Upper lobe of right lung (tissue), 1 donor: ENCODE data around the gene MGRN1. TPM values are rescaled to one million over a fixed set of nuclear protein-coding genes. Genes with fewer than 3 reads are reported as not detected.

Source experiments
- ATAC-seq: fragments of 200-7000 bp; cut with Tn5 transposase; one replicate; pipeline ENCODE4 v1.9.1; 2020; ENCODE audit warnings: mild to moderate bottlenecking, moderate library complexity
- DNase-seq: peaks from one replicate; pipeline ENCODE4 v3.0.0-alpha.2; 2020
- H3K27ac ChIP-seq: fragments of 200-600 bp; one replicate; pipeline ENCODE4 v1.8.0; 2022
- H3K27me3 ChIP-seq: fragments of 200-600 bp; one replicate; pipeline ENCODE4 v1.8.0; 2022; ENCODE audit warnings: mild to moderate bottlenecking
- H3K36me3 ChIP-seq: fragments of 200-600 bp; one replicate; pipeline ENCODE4 v1.8.0; 2022
- H3K4me1 ChIP-seq: fragments of 200-600 bp; one replicate; pipeline ENCODE4 v1.8.0; 2022
- H3K4me3 ChIP-seq: fragments of 200-600 bp; one replicate; pipeline ENCODE4 v1.8.0; 2022; ENCODE audit warnings: mild to moderate bottlenecking
- H3K9me3 ChIP-seq: fragments of 200-600 bp; one replicate; pipeline ENCODE4 v1.8.0; 2022
- CTCF ChIP-seq: fragments of 200-600 bp; IDR thresholded peaks from one replicate; pipeline ENCODE4 v1.8.0; 2022; ENCODE audit warnings: antibody characterized with exemption
- intact Hi-C: fragments of 100-400 bp; cut with DNase I; formaldehyde crosslinking; loops from one replicate; pipeline ENCODE4 v1.11.0; 2022
- total RNA-seq: library from RNA; stranded (reverse); fragmentation: NEBNext Ultra II Directional; extraction: Animal tissue kit (Norgen Biotek cat#: 25700); gene quantifications from one replicate; pipeline ENCODE4 v1.2.1, GENCODE V29; 2021
- donor health status: DM: no; HTN: yes; CAD: no; lungs with severe emphysema.

The MGRN1 gene
- total RNA-seq, 1 donor from 2014 or later = 81.3 TPM

DNA sequence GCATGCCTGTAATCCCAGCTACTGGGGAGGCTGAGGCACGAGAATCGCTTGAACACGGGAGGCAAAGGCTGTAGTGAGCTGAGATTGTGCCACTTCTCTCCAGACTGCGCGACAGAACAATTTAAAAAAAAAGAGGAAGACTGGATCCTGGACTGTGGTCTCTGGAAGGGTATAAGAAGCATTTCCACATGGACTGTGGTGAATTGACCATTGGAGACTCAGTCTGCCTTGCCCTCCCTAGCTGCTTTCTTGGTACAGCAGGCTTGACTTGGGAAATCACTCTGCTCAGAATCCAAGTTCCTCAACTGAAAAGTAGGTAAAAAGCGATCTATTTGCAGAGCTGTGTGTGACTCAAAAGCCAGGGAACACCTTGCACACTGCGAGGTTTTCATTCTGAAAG, 1.0 kb upstream of the MGRN1 start:
- no peak overlapping the region for H3K4me3 ChIP-seq
- peaks cover 23% of the 10 kb centered on the region for H3K4me1 ChIP-seq
- H3K9me3 ChIP-seq = no peaks in the 10 kb centered on the region
- no peaks in the 10 kb centered on the region for H3K36me3 ChIP-seq
- peak overlapping the region; percentile 96 for H3K27ac ChIP-seq
- TF ChIP-seq CTCF = no peak
- no peak for DNase-seq
- no peaks in the 10 kb centered on the region for H3K27me3 ChIP-seq
- intact Hi-C loops = no loop called here
- ATAC-seq = peak; percentile 38

DNA sequence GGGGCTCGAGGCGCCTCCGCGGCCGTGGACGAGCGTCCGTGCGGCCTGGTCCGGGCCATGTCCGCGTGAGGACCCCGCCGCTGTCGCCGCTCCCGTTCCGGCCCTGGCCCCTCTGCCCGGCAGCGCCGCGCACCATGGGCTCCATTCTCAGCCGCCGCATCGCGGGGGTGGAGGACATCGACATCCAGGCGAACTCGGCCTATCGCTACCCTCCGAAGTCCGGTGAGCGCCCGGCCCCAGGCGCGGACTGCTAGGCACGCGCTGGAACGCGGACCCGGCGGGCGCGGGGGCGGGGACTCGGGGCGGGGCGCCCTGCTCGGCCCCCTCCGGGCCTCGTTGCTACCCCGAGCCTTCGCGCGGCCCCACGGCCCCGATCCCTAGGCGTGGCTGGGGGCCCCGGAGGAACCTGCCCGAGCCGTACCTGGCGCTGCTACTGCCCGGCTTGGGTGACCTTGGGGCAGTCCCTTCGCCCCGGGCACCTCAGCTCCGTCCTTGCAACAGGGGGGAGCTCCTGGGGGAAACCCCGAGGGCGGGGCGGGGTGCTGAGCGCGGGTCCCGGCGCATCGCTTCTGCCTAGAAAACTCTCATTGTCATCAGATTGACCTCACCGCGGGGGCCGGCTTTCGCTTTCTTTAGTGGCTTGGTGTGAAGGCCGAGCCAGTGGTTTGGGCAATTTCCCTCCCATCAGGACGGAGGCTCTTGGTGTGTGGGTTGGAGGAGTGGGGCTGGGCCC, 367 bp downstream of the MGRN1 start:
- Histone ChIP-seq H3K4me1 (peaks cover 19% of the 10 kb centered on the region), H3K9me3 (no peaks in the 10 kb centered on the region), H3K4me3 (peak overlapping the region; percentile 97), H3K36me3 (no peaks in the 10 kb centered on the region), H3K27me3 (no peaks in the 10 kb centered on the region), H3K27ac (peak overlapping the region; percentile 96)
- DNase-seq (peak; percentile 89), ATAC-seq (peak; percentile 46)
- no peak for TF ChIP-seq CTCF
- intact Hi-C loops = no loop called here

DNA sequence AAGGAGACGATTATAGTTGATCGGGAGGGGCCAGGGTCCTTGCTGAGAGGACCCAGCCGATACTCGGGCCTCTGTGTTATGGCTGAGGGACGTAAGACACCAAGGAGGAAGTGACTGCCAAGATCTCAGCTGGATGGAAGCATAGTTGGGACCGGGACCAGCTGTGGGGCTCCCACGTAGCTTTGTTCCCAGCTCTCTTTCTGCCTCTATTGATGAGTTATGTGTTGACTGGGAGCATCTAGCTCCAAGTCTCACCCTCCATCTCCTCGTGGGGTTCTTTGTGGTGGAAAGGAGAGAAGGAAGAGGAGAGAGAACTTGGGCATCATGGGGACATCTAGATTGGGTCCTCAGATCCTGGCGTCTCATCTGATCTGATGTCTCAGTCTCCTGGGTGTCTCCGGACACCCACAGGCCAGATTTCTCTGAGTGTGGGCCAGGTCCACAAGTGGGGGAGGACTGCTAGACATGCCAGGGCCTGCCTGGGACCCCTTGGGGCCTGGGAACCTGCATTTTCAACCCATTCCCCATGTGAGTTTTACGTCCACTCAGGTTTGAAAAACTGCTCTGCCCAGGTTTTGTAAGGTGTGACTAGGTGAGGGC, 1.0 kb downstream of the MGRN1 start:
- DNase-seq = no peak
- no peak for ATAC-seq

GRCh38 chr16:4626396-4626795, 1.8 kb downstream of the MGRN1 start:
- intact Hi-C loops = no loop called here
- H3K9me3 ChIP-seq = no peaks in the 10 kb centered on the region
- H3K27me3 ChIP-seq = no peaks in the 10 kb centered on the region
- H3K27ac ChIP-seq = peak overlapping the region; percentile 96
- TF ChIP-seq CTCF = no peak
- no peaks in the 10 kb centered on the region for H3K36me3 ChIP-seq
- H3K4me1 ChIP-seq = peaks cover 19% of the 10 kb centered on the region
- no peak for DNase-seq
- no peak for ATAC-seq
- peak overlapping the region; percentile 97 for H3K4me3 ChIP-seq

More for the DNA sequence above, 1.0 kb downstream of the MGRN1 start:
- no peak for TF ChIP-seq CTCF
- Histone ChIP-seq H3K27ac (peak overlapping the region; percentile 96), H3K9me3 (no peaks in the 10 kb centered on the region), H3K27me3 (no peaks in the 10 kb centered on the region), H3K4me3 (peak overlapping the region; percentile 97), H3K36me3 (no peaks in the 10 kb centered on the region), H3K4me1 (peaks cover 19% of the 10 kb centered on the region)
- intact Hi-C loops = no loop called here

DNA sequence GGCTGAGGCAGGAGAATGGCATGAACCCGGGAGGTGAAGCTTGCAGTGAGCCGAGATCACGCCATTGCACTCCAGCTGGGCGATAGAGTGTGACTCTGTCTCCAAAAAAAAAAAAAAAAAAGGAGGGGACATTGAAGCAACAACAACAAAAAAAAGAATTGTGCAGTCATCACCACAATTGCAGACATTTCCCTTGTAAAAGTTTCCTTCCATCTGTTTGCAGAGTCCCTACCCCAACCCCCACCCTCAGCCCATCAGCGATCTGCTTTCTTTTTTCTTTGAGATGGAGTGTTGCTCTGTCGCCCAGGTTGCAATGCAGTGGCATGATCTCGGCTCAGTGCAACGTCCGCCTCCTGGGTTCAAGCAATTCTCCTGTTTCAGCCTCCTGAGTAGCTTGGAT, 3.7 kb downstream of the MGRN1 start:
- no peak for TF ChIP-seq CTCF
- Histone ChIP-seq H3K4me1 (peaks cover 19% of the 10 kb centered on the region), H3K9me3 (no peaks in the 10 kb centered on the region), H3K36me3 (peaks cover 3% of the 10 kb centered on the region), H3K27ac (no peak overlapping the region), H3K27me3 (no peaks in the 10 kb centered on the region), H3K4me3 (no peak overlapping the region)
- DNase-seq (no peak), ATAC-seq (no peak)
- intact Hi-C loops = no loop called here
